Upper lobe of right lung (tissue), 1 donor: Measurements from ENCODE around the gene ZBTB16. TPM values are rescaled to one million over a fixed set of nuclear protein-coding genes. Genes with fewer than 3 reads are reported as not detected.
A peak's percentile ranks its signal among the peaks of the same experiment; 100 is the strongest.

Experiments
- ATAC-seq: fragments of 200-7000 bp; cut with Tn5 transposase; one replicate; pipeline ENCODE4 v1.9.1; 2020; ENCODE audit warnings: mild to moderate bottlenecking, moderate library complexity
- DNase-seq: peaks from one replicate; pipeline ENCODE4 v3.0.0-alpha.2; 2020
- H3K27ac ChIP-seq: fragments of 200-600 bp; one replicate; pipeline ENCODE4 v1.8.0; 2022
- H3K27me3 ChIP-seq: fragments of 200-600 bp; one replicate; pipeline ENCODE4 v1.8.0; 2022; ENCODE audit warnings: mild to moderate bottlenecking
- H3K36me3 ChIP-seq: fragments of 200-600 bp; one replicate; pipeline ENCODE4 v1.8.0; 2022
- H3K4me1 ChIP-seq: fragments of 200-600 bp; one replicate; pipeline ENCODE4 v1.8.0; 2022
- H3K4me3 ChIP-seq: fragments of 200-600 bp; one replicate; pipeline ENCODE4 v1.8.0; 2022; ENCODE audit warnings: mild to moderate bottlenecking
- H3K9me3 ChIP-seq: fragments of 200-600 bp; one replicate; pipeline ENCODE4 v1.8.0; 2022
- intact Hi-C: fragments of 100-400 bp; cut with DNase I; formaldehyde crosslinking; loops from one replicate; pipeline ENCODE4 v1.11.0; 2022
- total RNA-seq: library from RNA; stranded (reverse); fragmentation: NEBNext Ultra II Directional; extraction: Animal tissue kit (Norgen Biotek cat#: 25700); gene quantifications from one replicate; pipeline ENCODE4 v1.2.1, GENCODE V29; 2021
- TF ChIP-seq, protein P1 (sequence below): fragments of 200-600 bp; IDR thresholded peaks from one replicate; pipeline ENCODE4 v1.8.0; 2022; ENCODE audit warnings: antibody characterized with exemption
- donor health status: DM: no; HTN: yes; CAD: no; lungs with severe emphysema.

ZBTB16 gene
- total RNA-seq, 1 donor from 2014 or later, result 221 TPM

DNA sequence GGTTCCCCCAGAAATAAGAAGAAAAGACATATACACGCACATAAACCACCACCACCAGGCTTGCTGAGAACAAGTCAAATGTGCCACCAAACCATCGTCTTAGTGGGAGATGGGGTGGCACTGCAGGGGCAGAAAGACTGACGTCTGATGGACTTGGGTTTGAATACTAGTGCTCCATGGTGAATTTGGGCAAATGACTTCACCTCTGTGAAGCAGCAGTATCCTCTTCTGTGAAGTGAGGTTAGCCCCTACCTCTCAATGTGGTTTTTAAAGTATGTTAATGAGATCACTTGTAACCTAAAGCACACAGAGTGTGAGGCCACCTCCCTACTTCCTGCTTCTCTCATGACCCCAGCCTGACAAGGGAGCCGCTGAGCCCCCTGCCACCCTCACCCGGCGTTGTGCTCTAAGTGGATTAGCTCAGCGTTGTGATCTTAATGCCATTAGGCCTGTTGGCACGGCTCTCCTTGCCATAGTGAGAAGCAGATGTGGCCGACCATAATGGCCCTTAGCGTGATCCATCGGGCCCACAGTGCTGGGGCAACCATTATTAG lies 14.4 kb downstream of the ZBTB16 start:
- intact Hi-C loops, result no loop called here
- Histone ChIP-seq H3K9me3 (no peaks in the 10 kb centered on the region), H3K36me3 (peaks cover 68% of the 10 kb centered on the region), H3K4me1 (peaks cover 83% of the 10 kb centered on the region), H3K27me3 (no peaks in the 10 kb centered on the region), H3K27ac (no peak overlapping the region), H3K4me3 (peak overlapping the region; percentile 19)
- DNase-seq (no peak), ATAC-seq (peak; percentile 54)
- TF ChIP-seq, protein P1, sequence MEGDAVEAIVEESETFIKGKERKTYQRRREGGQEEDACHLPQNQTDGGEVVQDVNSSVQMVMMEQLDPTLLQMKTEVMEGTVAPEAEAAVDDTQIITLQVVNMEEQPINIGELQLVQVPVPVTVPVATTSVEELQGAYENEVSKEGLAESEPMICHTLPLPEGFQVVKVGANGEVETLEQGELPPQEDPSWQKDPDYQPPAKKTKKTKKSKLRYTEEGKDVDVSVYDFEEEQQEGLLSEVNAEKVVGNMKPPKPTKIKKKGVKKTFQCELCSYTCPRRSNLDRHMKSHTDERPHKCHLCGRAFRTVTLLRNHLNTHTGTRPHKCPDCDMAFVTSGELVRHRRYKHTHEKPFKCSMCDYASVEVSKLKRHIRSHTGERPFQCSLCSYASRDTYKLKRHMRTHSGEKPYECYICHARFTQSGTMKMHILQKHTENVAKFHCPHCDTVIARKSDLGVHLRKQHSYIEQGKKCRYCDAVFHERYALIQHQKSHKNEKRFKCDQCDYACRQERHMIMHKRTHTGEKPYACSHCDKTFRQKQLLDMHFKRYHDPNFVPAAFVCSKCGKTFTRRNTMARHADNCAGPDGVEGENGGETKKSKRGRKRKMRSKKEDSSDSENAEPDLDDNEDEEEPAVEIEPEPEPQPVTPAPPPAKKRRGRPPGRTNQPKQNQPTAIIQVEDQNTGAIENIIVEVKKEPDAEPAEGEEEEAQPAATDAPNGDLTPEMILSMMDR, result no peak

DNA sequence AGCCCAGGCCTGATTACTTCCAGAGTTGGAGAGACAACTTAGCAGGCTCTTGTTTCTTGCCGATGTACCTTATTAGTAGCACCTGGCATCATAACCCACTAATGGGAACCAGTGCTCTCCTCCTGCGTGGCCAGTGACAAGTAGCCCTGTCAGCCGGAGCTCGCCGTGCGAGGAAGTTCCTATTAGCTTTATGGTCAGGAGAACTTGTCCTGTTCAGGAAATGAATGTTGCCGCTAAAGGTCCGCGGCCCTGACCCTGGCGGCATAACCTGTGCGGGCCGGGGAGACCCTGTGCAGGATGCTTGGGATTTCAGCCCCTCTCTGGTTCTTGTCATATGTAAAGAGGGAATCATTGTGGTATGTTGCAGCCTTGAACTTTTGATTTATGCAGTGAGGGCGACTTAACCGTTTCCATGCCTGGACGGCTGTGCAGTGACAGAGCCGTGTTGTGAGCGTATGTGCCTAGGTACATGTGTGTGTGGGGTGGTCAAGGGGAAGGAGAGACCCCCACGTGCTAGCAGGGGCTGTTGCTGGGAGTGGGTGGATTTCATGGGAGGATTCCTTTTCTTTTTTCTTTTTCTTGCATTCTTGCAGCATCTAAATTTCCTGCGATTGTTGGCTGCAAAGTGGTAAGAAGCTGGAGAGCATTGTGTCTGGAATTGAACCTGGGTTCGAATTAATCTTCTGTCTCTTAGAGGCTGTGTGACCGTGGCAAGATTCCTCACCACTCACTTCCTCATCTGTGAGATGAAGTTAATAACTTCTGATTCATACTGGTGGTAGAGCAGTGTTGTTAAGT lies 15.2 kb downstream of the ZBTB16 start:
- H3K36me3 ChIP-seq, result peaks cover 64% of the 10 kb centered on the region
- H3K4me1 ChIP-seq, result peaks cover 92% of the 10 kb centered on the region
- ATAC-seq, result no peak
- intact Hi-C loops, result no loop called here
- peak overlapping the region; percentile 19 for H3K4me3 ChIP-seq
- no peak for DNase-seq
- no peaks in the 10 kb centered on the region for H3K9me3 ChIP-seq
- H3K27me3 ChIP-seq, result no peaks in the 10 kb centered on the region
- H3K27ac ChIP-seq, result no peak overlapping the region
- TF ChIP-seq, protein P1, result no peak

DNA sequence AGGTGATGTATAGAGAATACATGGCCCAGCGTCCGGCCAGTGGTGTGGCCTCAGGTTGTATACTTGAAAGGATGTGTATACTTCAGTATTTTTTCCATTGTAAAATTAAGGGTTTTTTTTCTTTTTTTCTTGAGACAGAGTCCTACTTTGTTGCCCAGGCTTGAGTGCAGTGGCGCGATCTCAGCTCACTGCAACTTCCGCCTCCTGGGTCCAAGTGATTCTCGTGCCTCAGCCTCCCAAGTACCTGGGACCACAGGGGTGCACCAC lies 15.8 kb downstream of the ZBTB16 start:
- peaks cover 97% of the 10 kb centered on the region for H3K4me1 ChIP-seq
- ATAC-seq, result no peak
- H3K4me3 ChIP-seq, result peak overlapping the region; percentile 6

DNA sequence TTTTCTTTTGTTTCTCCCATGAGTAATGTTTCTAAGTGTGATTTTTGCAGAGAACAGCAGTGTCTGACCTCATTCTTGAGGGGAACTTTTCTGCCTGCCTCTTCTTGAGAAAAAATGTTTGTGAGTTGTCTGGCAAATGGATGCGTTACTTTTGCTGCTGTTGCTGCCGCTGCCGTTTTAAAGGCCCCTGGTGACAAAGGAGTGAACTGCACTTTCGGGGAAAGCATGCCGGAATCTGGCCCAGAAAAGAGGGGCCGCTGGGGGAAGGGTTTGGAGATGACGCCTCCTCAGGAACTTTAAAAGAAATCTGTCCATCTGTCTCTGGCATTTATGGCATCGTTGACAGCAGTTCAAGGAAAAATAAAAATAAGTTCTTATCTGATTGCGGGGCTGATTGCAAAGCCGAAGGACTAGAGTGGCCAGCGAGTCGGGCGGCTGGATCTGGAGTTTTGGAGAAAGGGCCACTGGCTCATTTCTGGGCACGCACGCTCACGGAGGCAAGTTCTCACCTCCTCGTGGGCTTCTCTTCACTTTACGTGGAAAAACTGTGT lies 16.5 kb downstream of the ZBTB16 start:
- Histone ChIP-seq H3K36me3 (peaks cover 59% of the 10 kb centered on the region), H3K9me3 (no peaks in the 10 kb centered on the region), H3K27me3 (no peaks in the 10 kb centered on the region), H3K4me1 (peaks cover 98% of the 10 kb centered on the region), H3K27ac (no peak overlapping the region), H3K4me3 (peak overlapping the region; percentile 11)
- DNase-seq (no peak), ATAC-seq (no peak)
- TF ChIP-seq, protein P1, result peak; percentile 57
- intact Hi-C loops, result no loop called here

More for the DNA sequence above, 15.8 kb downstream of the ZBTB16 start:
- no peak for DNase-seq
- H3K27ac ChIP-seq, result no peak overlapping the region
- intact Hi-C loops, result no loop called here
- H3K9me3 ChIP-seq, result no peaks in the 10 kb centered on the region
- TF ChIP-seq, protein P1, result no peak
- H3K27me3 ChIP-seq, result no peaks in the 10 kb centered on the region
- peaks cover 63% of the 10 kb centered on the region for H3K36me3 ChIP-seq

DNA sequence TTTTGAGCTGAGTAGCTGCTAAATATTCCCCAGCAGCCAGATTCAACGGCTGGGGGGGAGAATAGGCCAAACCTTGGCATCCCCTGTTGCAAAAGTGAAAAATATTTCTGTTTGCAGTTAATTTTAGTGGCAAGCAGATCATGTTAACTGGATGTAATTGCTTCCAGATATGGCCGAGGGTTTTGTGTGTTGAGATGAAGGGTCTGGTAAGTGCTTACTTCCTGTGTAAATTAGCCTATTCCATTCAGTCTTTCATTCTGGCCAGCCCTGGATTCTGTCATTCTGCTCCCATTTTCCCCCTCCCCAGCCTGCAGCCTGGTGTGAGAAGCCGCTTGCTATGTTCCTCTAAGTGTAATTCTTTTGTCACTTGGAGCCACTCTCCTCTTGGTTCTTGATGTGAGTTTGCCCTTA lies 17.4 kb downstream of the ZBTB16 start:
- TF ChIP-seq, protein P1, result no peak
- peaks cover 49% of the 10 kb centered on the region for H3K36me3 ChIP-seq
- intact Hi-C loops, result no loop called here
- H3K9me3 ChIP-seq, result no peaks in the 10 kb centered on the region
- H3K27me3 ChIP-seq, result no peaks in the 10 kb centered on the region
- H3K27ac ChIP-seq, result no peak overlapping the region
- no peak overlapping the region for H3K4me3 ChIP-seq
- H3K4me1 ChIP-seq, result peaks cover 98% of the 10 kb centered on the region
- ATAC-seq (no peak), DNase-seq (no peak)
